Ectodermal cell (in vitro differentiated cells): ENCODE measurements around the gene KERA.
"Not testable (repeated sequence)": the region's sequence is repeated elsewhere in the genome, so short reads cannot be mapped to it uniquely, and the experiment has no call there.

Source experiments
- H3K27ac ChIP-seq: 2 replicates; pipeline ENCODE4 v1.7.0; 2013; ENCODE audit warnings: mild to moderate bottlenecking, low read depth, low read length; ENCODE audit not compliant: insufficient read depth, poor library complexity, severe bottlenecking
- H3K27me3 ChIP-seq: 2 replicates; pipeline ENCODE4 v1.7.0; 2013; ENCODE audit warnings: mild to moderate bottlenecking, low read length; ENCODE audit not compliant: insufficient read depth, control insufficient read depth, poor library complexity, severe bottlenecking
- H3K36me3 ChIP-seq: one replicate; pipeline ENCODE4 v1.7.0; 2013; ENCODE audit warnings: low read length; ENCODE audit not compliant: control insufficient read depth, insufficient read depth
- H3K4me1 ChIP-seq: one replicate; pipeline ENCODE4 v1.7.0; 2013; ENCODE audit warnings: low read length; ENCODE audit not compliant: control insufficient read depth, insufficient read depth
- H3K4me3 ChIP-seq: 2 replicates; pipeline ENCODE4 v1.7.0; 2013; ENCODE audit warnings: low read depth, low read length, control low read depth; ENCODE audit not compliant: insufficient read depth
- H3K9me3 ChIP-seq: 2 replicates; pipeline ENCODE4 v1.7.0; 2013; ENCODE audit warnings: mild to moderate bottlenecking, low read length, moderate library complexity; ENCODE audit not compliant: control insufficient read depth
- WGBS, 2 experiments: methylation state at CpG; one replicate each; pipeline ENCODE4 v1.1.7; 2013; ENCODE audit warnings: missing lambda C conversion rate in 2 of 2; 5-methylcytosine and 5-hydroxymethylcytosine counted together

The KERA gene

GRCh38 chr12:91098461-91098860 lies 40.6 kb upstream of the KERA start:
- H3K36me3 ChIP-seq, result no peaks in the 10 kb centered on the region

GRCh38 chr12:91094957-91095356 lies 37.1 kb upstream of the KERA start:
- no peak overlapping the region for H3K4me3 ChIP-seq
- no peaks in the 10 kb centered on the region for H3K4me1 ChIP-seq
- no peaks in the 10 kb centered on the region for H3K27me3 ChIP-seq
- 70 to 87% methylated on average over 1 of the region's 1 CpG for WGBS, 2 experiments
- H3K9me3 ChIP-seq, result no peaks in the 10 kb centered on the region
- no peaks in the 10 kb centered on the region for H3K36me3 ChIP-seq
- H3K27ac ChIP-seq, result no peak overlapping the region

More at GRCh38 chr12:91098461-91098860, 40.6 kb upstream of the KERA start:
- H3K27me3 ChIP-seq, result no peaks in the 10 kb centered on the region
- H3K27ac ChIP-seq, result no peak overlapping the region
- H3K9me3 ChIP-seq, result no peaks in the 10 kb centered on the region
- H3K4me3 ChIP-seq, result no peak overlapping the region
- no peaks in the 10 kb centered on the region for H3K4me1 ChIP-seq

GRCh38 chr12:91094032-91094662 lies 36.3 kb upstream of the KERA start:
- Histone ChIP-seq H3K27ac (no peak overlapping the region), H3K27me3 (no peaks in the 10 kb centered on the region), H3K4me3 (no peak overlapping the region)

GRCh38 chr12:91093341-91093740 lies 35.5 kb upstream of the KERA start:
- no peaks in the 10 kb centered on the region for H3K27me3 ChIP-seq
- no peaks in the 10 kb centered on the region for H3K4me1 ChIP-seq
- 87 to 100% methylated on average over 4 of the region's 4 CpGs for WGBS, 2 experiments
- no peak overlapping the region for H3K27ac ChIP-seq
- no peak overlapping the region for H3K4me3 ChIP-seq
- no peaks in the 10 kb centered on the region for H3K36me3 ChIP-seq
- H3K9me3 ChIP-seq, result no peaks in the 10 kb centered on the region

More at GRCh38 chr12:91094032-91094662, 36.3 kb upstream of the KERA start:
- Histone ChIP-seq H3K36me3 (no peaks in the 10 kb centered on the region), H3K9me3 (no peaks in the 10 kb centered on the region), H3K4me1 (no peaks in the 10 kb centered on the region)

- Histone ChIP-seq H3K4me1 (no peaks in the 10 kb centered on the region), H3K36me3 (no peaks in the 10 kb centered on the region), H3K27me3 (no peaks in the 10 kb centered on the region), H3K27ac (no peak overlapping the region), H3K4me3 (no peak overlapping the region), H3K9me3 (no peaks in the 10 kb centered on the region)
- WGBS, 2 experiments, result 73 to 80% methylated on average over 5 of the region's 6 CpGs
Observed at GRCh38 chr12:91091916-91092715, 34.3 kb upstream of the KERA start.

- H3K27me3 ChIP-seq, H3K27ac ChIP-seq, H3K36me3 ChIP-seq, H3K4me1 ChIP-seq, H3K9me3 ChIP-seq, H3K4me3 ChIP-seq: not testable (repeated sequence)
- 91 to 97% methylated on average over 2 of the region's 2 CpGs for WGBS, 2 experiments
Observed at GRCh38 chr12:91089953-91090352, 32.1 kb upstream of the KERA start.

- Histone ChIP-seq H3K9me3 (no peaks in the 10 kb centered on the region), H3K36me3 (no peaks in the 10 kb centered on the region), H3K27me3 (no peaks in the 10 kb centered on the region), H3K4me3 (no peak overlapping the region), H3K4me1 (no peaks in the 10 kb centered on the region), H3K27ac (no peak overlapping the region)
- 82 to 83% methylated on average over 1 of the region's 1 CpG for WGBS, 2 experiments
Observed at GRCh38 chr12:91080041-91080440, 22.2 kb upstream of the KERA start.

GRCh38 chr12:91078501-91078900 lies 20.7 kb upstream of the KERA start:
- no peaks in the 10 kb centered on the region for H3K27me3 ChIP-seq
- H3K9me3 ChIP-seq, result no peaks in the 10 kb centered on the region
- H3K4me3 ChIP-seq, result no peak overlapping the region
- WGBS, 2 experiments, result 80 to 93% methylated on average over 1 of the region's 1 CpG
- H3K4me1 ChIP-seq, result no peaks in the 10 kb centered on the region
- no peaks in the 10 kb centered on the region for H3K36me3 ChIP-seq
- no peak overlapping the region for H3K27ac ChIP-seq

GRCh38 chr12:91077228-91077954 lies 19.6 kb upstream of the KERA start:
- no peaks in the 10 kb centered on the region for H3K9me3 ChIP-seq
- whole genome bisulfite sequencing, 2 experiments, result 93 to 95% methylated on average over 4 to 5 of the region's 5 CpGs
- no peak overlapping the region for H3K27ac ChIP-seq

GRCh38 chr12:91074851-91075250 lies 17.0 kb upstream of the KERA start:
- Histone ChIP-seq H3K27me3 (no peaks in the 10 kb centered on the region), H3K27ac (no peak overlapping the region), H3K36me3 (no peaks in the 10 kb centered on the region), H3K9me3 (no peaks in the 10 kb centered on the region), H3K4me1 (no peaks in the 10 kb centered on the region), H3K4me3 (no peak overlapping the region)
- 94 to 95% methylated on average over 1 of the region's 1 CpG for WGBS, 2 experiments

More at GRCh38 chr12:91077228-91077954, 19.6 kb upstream of the KERA start:
- Histone ChIP-seq H3K4me3 (no peak overlapping the region), H3K27me3 (no peaks in the 10 kb centered on the region), H3K4me1 (no peaks in the 10 kb centered on the region), H3K36me3 (no peaks in the 10 kb centered on the region)
